HEK293T (cell line): ENCODE results near the gene KRTAP10-4.
"Not testable (repeated sequence)": the region's sequence is repeated elsewhere in the genome, so short reads cannot be mapped to it uniquely, and the experiment has no call there.

Experiments
- CTCF ChIA-PET: fragments of 350-600 bp; formaldehyde crosslinking; extraction: SDS; loops from one replicate; lab custom pipeline; 2021; ENCODE audit warnings: antibody characterized with exemption, inconsistent platforms; lab: Yijun Ruan, JAX
- POLR2A ChIA-PET: fragments of 350-600 bp; formaldehyde crosslinking; extraction: SDS; loops from one replicate; lab custom pipeline; 2020; ENCODE audit warnings: antibody characterized with exemption, inconsistent platforms; lab: Yijun Ruan, JAX
- DNase-seq: peaks from one replicate; pipeline ENCODE4 v3.0.0; 2012; ENCODE audit warnings: mixed read lengths; ENCODE audit errors: extremely low spot score
- ARNT ChIP-seq: fragments of 450-650 bp; IDR thresholded peaks from 2 replicates; pipeline ENCODE4 v1.6.1; 2017; ENCODE audit warnings: mild to moderate bottlenecking
- BHLHE40 ChIP-seq: fragments of 450-650 bp; IDR thresholded peaks from 2 replicates; pipeline ENCODE4 v1.6.1; 2016; ENCODE audit warnings: mild to moderate bottlenecking, moderate library complexity, borderline replicate concordance
- CTBP1 ChIP-seq: fragments of 450-650 bp; IDR thresholded peaks from 2 replicates; pipeline ENCODE4 v1.6.1; 2016; ENCODE audit warnings: borderline replicate concordance
- ELF4 ChIP-seq: fragments of 450-650 bp; IDR thresholded peaks from 2 replicates; pipeline ENCODE4 v1.6.1; 2017; ENCODE audit warnings: antibody characterized with exemption
- FOXA1 ChIP-seq: fragments of 450-650 bp; IDR thresholded peaks from 2 replicates; pipeline ENCODE4 v1.6.1; 2016; ENCODE audit warnings: mild to moderate bottlenecking
- FOXK2 ChIP-seq: fragments of 450-650 bp; IDR thresholded peaks from 2 replicates; pipeline ENCODE4 v1.6.1; 2016; ENCODE audit warnings: mild to moderate bottlenecking
- FOXM1 ChIP-seq: fragments of 450-650 bp; IDR thresholded peaks from 2 replicates; pipeline ENCODE4 v1.6.1; 2017; ENCODE audit warnings: mild to moderate bottlenecking, borderline replicate concordance
- HDGF ChIP-seq: fragments of 450-650 bp; IDR thresholded peaks from 2 replicates; pipeline ENCODE4 v1.6.1; 2017; ENCODE audit warnings: antibody characterized with exemption, borderline replicate concordance
- L3MBTL2 ChIP-seq: fragments of 450-650 bp; conservative IDR thresholded peaks from 2 replicates; pipeline ENCODE4 v1.6.1; 2016; ENCODE audit warnings: mild to moderate bottlenecking
- LEF1 ChIP-seq: fragments of 450-650 bp; IDR thresholded peaks from 2 replicates; pipeline ENCODE4 v1.6.1; 2017; ENCODE audit warnings: mild to moderate bottlenecking, borderline replicate concordance
- NFRKB ChIP-seq: fragments of 450-650 bp; IDR thresholded peaks from 2 replicates; pipeline ENCODE4 v1.6.1; 2016; ENCODE audit warnings: mild to moderate bottlenecking, moderate library complexity
- PKNOX1 ChIP-seq: fragments of 450-650 bp; IDR thresholded peaks from 2 replicates; pipeline ENCODE4 v1.6.1; 2016
- SP1 ChIP-seq: fragments of 450-650 bp; IDR thresholded peaks from 2 replicates; pipeline ENCODE4 v1.6.1; 2017
- SUZ12 ChIP-seq: fragments of 450-650 bp; IDR thresholded peaks from 2 replicates; pipeline ENCODE4 v1.6.1; 2016; ENCODE audit warnings: mild to moderate bottlenecking
- TARDBP ChIP-seq: fragments of 450-650 bp; IDR thresholded peaks from 2 replicates; pipeline ENCODE4 v1.6.1; 2016
- ZNF384 ChIP-seq: fragments of 450-650 bp; IDR thresholded peaks from 2 replicates; pipeline ENCODE4 v1.6.1; 2016

Gene KRTAP10-4

DNA sequence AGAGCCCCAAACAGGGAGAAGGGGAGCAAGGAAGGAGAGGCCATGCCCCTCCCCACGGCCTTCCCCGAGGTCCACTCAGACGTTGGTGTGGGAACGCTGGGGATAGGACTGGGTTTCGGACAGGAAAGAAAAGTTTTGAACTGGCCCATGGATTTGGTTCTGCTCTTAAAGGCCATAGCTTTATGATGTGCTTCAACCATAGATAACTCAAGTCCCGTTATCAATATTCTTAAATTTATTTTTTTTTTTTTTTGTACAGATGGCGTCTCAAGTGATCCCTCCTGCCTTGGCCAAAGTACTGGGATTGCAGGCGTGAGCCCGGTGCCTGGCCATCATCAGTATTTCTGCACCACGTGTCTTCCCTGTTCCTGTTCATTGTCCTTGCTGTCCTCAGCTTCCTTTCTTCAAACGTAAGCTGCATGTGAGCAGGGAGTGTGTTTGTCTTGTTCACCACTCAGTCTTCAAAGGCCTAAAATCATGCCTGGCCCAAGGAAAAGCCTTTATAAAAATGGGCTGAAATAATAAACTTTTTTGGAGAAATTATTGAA is 32.7 kb upstream of the KRTAP10-4 start:
- CTCF ChIA-PET = no interaction called here
- no peak for TF ChIP-seq NFRKB
- TF ChIP-seq PKNOX1 = no peak
- TF ChIP-seq SP1 = no peak

GRCh38 chr21:44542716-44543115 is 30.8 kb upstream of the KRTAP10-4 start:
- TF ChIP-seq ARNT (no peak), LEF1 (no peak), TARDBP (no peak), ZNF384 (no peak)
- DNase-seq = no peak
- POLR2A ChIA-PET = no interaction called here
- CTCF ChIA-PET = no interaction called here

More for the DNA sequence above, 32.7 kb upstream of the KRTAP10-4 start:
- DNase-seq = no peak
- POLR2A ChIA-PET = no interaction called here

- ChIA-PET POLR2A (no interaction called here), CTCF (no interaction called here)
- no peak for TF ChIP-seq TARDBP
- no peak for DNase-seq
Observed at GRCh38 chr21:44544566-44544965, 29.0 kb upstream of the KRTAP10-4 start.

GRCh38 chr21:44547656-44548331 is 25.7 kb upstream of the KRTAP10-4 start:
- no peak for TF ChIP-seq SP1
- no peak for TF ChIP-seq ZNF384
- TF ChIP-seq FOXM1 = no peak
- POLR2A ChIA-PET = no interaction called here
- CTCF ChIA-PET = no interaction called here
- no peak for DNase-seq

GRCh38 chr21:44548381-44548780 is 25.1 kb upstream of the KRTAP10-4 start:
- DNase-seq = no peak
- no peak for TF ChIP-seq PKNOX1
- TF ChIP-seq FOXM1 = no peak
- ChIA-PET POLR2A (no interaction called here), CTCF (no interaction called here)

DNA sequence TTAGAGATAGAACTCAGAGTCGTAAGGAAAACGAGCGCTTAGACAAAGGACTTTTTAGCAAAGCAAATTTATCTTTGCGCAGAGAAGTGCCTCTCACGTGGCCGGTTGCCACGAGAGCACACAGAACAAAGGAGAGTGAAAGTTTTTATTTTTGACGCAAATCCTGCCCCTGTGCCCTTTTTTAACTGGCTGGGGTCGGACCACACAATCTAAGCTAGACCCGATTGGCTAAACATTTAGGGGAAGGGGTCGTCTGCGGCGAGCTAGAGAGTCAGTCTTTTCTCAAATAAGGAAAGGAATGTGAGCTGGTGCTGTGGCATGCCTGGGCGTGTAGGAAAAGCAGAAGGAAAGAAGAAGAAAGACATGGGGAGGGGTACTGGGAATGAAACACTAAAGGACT is 24.6 kb upstream of the KRTAP10-4 start:
- ChIA-PET POLR2A (no interaction called here), CTCF (no interaction called here)
- no peak for TF ChIP-seq LEF1
- no peak for TF ChIP-seq HDGF
- TF ChIP-seq FOXM1 = no peak
- TF ChIP-seq ZNF384 = no peak
- no peak for TF ChIP-seq FOXA1
- TF ChIP-seq ELF4 = no peak
- TF ChIP-seq SP1 = no peak
- TF ChIP-seq ARNT = no peak
- TF ChIP-seq FOXK2 = no peak
- no peak for DNase-seq

GRCh38 chr21:44549525-44550211 is 23.9 kb upstream of the KRTAP10-4 start:
- no peak for DNase-seq
- POLR2A ChIA-PET = no interaction called here
- TF ChIP-seq FOXK2 = no peak
- no peak for TF ChIP-seq SP1
- TF ChIP-seq TARDBP = no peak
- TF ChIP-seq HDGF = no peak
- no peak for TF ChIP-seq SUZ12
- no peak for TF ChIP-seq LEF1
- TF ChIP-seq CTBP1 = no peak
- no peak for TF ChIP-seq FOXM1
- no peak for TF ChIP-seq BHLHE40
- no peak for TF ChIP-seq NFRKB
- no peak for TF ChIP-seq L3MBTL2
- TF ChIP-seq ARNT = no peak
- CTCF ChIA-PET = no interaction called here

DNA sequence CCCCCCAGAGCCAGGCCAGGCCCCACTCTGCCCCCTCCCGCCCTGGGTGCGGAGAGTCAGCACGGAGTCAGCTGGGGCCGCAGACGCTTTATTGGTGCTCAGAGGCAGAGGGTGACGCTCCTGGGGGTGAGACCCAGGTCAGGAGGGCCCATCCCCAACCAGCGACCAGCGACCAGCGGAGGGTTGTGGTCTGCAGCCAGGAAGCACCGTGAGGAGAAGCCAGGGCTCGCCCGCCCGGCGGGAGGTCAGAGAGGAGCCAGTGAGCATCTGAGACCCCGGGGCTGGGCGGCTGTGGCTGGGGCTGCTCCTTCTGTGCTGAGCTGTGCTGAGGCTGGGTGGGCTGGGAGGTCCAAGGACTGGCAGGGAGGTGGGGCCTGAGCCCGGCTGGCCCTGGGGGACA is 23.2 kb upstream of the KRTAP10-4 start:
- POLR2A ChIA-PET, DNase-seq, CTCF ChIA-PET: not testable (repeated sequence)
